Neuronal stem cell (in vitro differentiated cells): ENCODE data around the gene GALNS.

Experiments
- DNase-seq: peaks from one replicate; pipeline ENCODE4 v3.0.0-alpha.2; 2013; ENCODE audit warnings: low spot score
- H2AFZ ChIP-seq: one replicate; pipeline ENCODE4 v1.6.1; 2013; ENCODE audit warnings: mild to moderate bottlenecking, low read length, inconsistent platforms
- H2AK5ac ChIP-seq: 2 replicates; pipeline ENCODE4 v1.6.1; 2013; ENCODE audit warnings: low read depth, mild to moderate bottlenecking, inconsistent platforms, low read length, moderate library complexity, mixed read lengths
- H2BK120ac ChIP-seq: 2 replicates; pipeline ENCODE4 v1.6.1; 2013; ENCODE audit warnings: low read depth, mild to moderate bottlenecking, inconsistent platforms, low read length, moderate library complexity, mixed read lengths
- H2BK12ac ChIP-seq: one replicate; pipeline ENCODE4 v1.6.1; 2013; ENCODE audit warnings: low read length, inconsistent platforms
- H2BK15ac ChIP-seq: 2 replicates; pipeline ENCODE4 v1.6.1; 2013; ENCODE audit warnings: mild to moderate bottlenecking, low read length, inconsistent platforms, mixed read lengths
- H2BK5ac ChIP-seq: one replicate; pipeline ENCODE4 v1.6.1; 2013; ENCODE audit warnings: inconsistent platforms, mild to moderate bottlenecking, low read length, moderate library complexity
- H3K14ac ChIP-seq: one replicate; pipeline ENCODE4 v1.6.1; 2013; ENCODE audit warnings: low read length, inconsistent platforms
- H3K18ac ChIP-seq: 2 replicates; pipeline ENCODE4 v1.6.1; 2013; ENCODE audit warnings: low read length, inconsistent platforms
- H3K23ac ChIP-seq: 2 replicates; pipeline ENCODE4 v1.6.1; 2013; ENCODE audit warnings: low read depth, mild to moderate bottlenecking, mixed read lengths, low read length, inconsistent platforms; ENCODE audit not compliant: poor library complexity
- H3K27ac ChIP-seq: replicated peaks from 3 replicates; pipeline ENCODE4 v1.5.1; 2013; ENCODE audit warnings: low read length, inconsistent platforms
- H3K27me3 ChIP-seq, 3 experiments: 2 replicates each; pipeline ENCODE4 v1.6.1; 2013; ENCODE audit warnings: low read length in 3 of 3, mild to moderate bottlenecking in 2 of 3, inconsistent platforms in 1 of 3, low read depth in 1 of 3, mixed read lengths in 1 of 3, moderate library complexity in 1 of 3; ENCODE audit not compliant: control insufficient read depth in 3 of 3, insufficient read depth in 3 of 3
- H3K36me3 ChIP-seq, 2 donors: replicated peaks in 1 of 2; 2 replicates each; pipeline ENCODE4 v1.6.1; 2013; ENCODE audit warnings: low read length in 2 of 2; ENCODE audit not compliant: control insufficient read depth in 2 of 2, insufficient read depth in 2 of 2
- H3K4ac ChIP-seq: 2 replicates; pipeline ENCODE4 v1.6.1; 2013; ENCODE audit warnings: inconsistent platforms, mild to moderate bottlenecking, low read length, moderate library complexity
- H3K4me1 ChIP-seq, 2 donors: 1 replicate in 1 of 2; 2 replicates in 1 of 2; pipeline ENCODE4 v1.6.1; 2013; ENCODE audit warnings: low read length in 2 of 2, low read depth in 1 of 2; ENCODE audit not compliant: control insufficient read depth in 2 of 2, insufficient read depth in 1 of 2
- H3K4me2 ChIP-seq: one replicate; pipeline ENCODE4 v1.6.1; 2013; ENCODE audit warnings: mild to moderate bottlenecking, low read length, inconsistent platforms; ENCODE audit not compliant: insufficient read depth, poor library complexity, severe bottlenecking
- H3K4me3 ChIP-seq, 2 donors: 2 replicates each; pipeline ENCODE4 v1.5.1; 2013; ENCODE audit warnings: low read length in 2 of 2, mild to moderate bottlenecking in 2 of 2, inconsistent platforms in 1 of 2, moderate library complexity in 1 of 2
- H3K79me1 ChIP-seq: one replicate; pipeline ENCODE4 v1.6.1; 2013; ENCODE audit warnings: low read depth, mild to moderate bottlenecking, inconsistent platforms, low read length, moderate library complexity
- H3K9ac ChIP-seq: one replicate; pipeline ENCODE4 v1.6.1; 2013; ENCODE audit warnings: mild to moderate bottlenecking, low read depth, low read length, inconsistent platforms; ENCODE audit not compliant: poor library complexity
- H3K9me3 ChIP-seq, 2 donors: replicated peaks in 1 of 2; 2 replicates each; pipeline versions ENCODE3 to v1.6.1; 2013; ENCODE audit warnings: low read length in 2 of 2, mild to moderate bottlenecking in 2 of 2, inconsistent platforms in 1 of 2, low read depth in 1 of 2, mixed read lengths in 1 of 2, moderate library complexity in 1 of 2; ENCODE audit not compliant: control insufficient read depth in 2 of 2, insufficient read depth in 1 of 2
- H4K8ac ChIP-seq: one replicate; pipeline ENCODE4 v1.6.1; 2013; ENCODE audit warnings: low read depth, mild to moderate bottlenecking, inconsistent platforms, low read length, moderate library complexity
- H4K91ac ChIP-seq: one replicate; pipeline ENCODE4 v1.6.1; 2013; ENCODE audit warnings: low read length, low read depth, mild to moderate bottlenecking, inconsistent platforms; ENCODE audit not compliant: poor library complexity
- WGBS, 2 donors: extraction: QIAGEN DNeasy Blood & Tissue Kit; methylation state at CpG; one replicate each; pipeline ENCODE4 v1.1.7; 2013; ENCODE audit warnings: missing lambda C conversion rate in 2 of 2, mixed read lengths in 1 of 2; ENCODE audit not compliant: insufficient read length in 2 of 2, insufficient replicate concordance in 1 of 2; ENCODE audit errors: extremely low coverage in 2 of 2; 5-methylcytosine and 5-hydroxymethylcytosine counted together

Gene GALNS

GRCh38 chr16:88878967-88879787 lies 22.4 kb upstream of the GALNS start:
- Histone ChIP-seq H3K79me1 (peaks cover 12% of the 10 kb centered on the region), H2BK12ac (no peak overlapping the region), H3K4ac (no peak overlapping the region), H3K14ac (peak overlapping the region; percentile 14), H3K9ac (peak overlapping the region; percentile 66), H3K18ac (peak overlapping the region; percentile 6), H2AK5ac (peak overlapping the region; percentile 98), H3K4me1 (peaks cover 16 to 19% of the 10 kb centered on the region in 2 donors), H3K27me3 (peaks cover 0 to 30% (median 13%) of the 10 kb centered on the region in 3 experiments), H4K8ac (peak overlapping the region; percentile 0), H3K9me3 (peaks cover 0 to 4% of the 10 kb centered on the region in 2 donors), H3K27ac (no peak overlapping the region), H2BK120ac (no peak overlapping the region), H4K91ac (no peak overlapping the region), H3K4me2 (no peak overlapping the region), H3K36me3 (no peaks in the 10 kb centered on the region), H3K4me3 (peak overlapping the region in 1 of 2 donors; percentile 12), H2AFZ (no peak overlapping the region), H2BK5ac (no peak overlapping the region), H2BK15ac (peak overlapping the region; percentile 93), H3K23ac (peak overlapping the region; percentile 86)
- DNase-seq = no peak
- WGBS, 2 donors = no CpG with 5 or more reads among the region's 45 CpGs

- Histone ChIP-seq H4K8ac (no peak overlapping the region), H2AK5ac (no peak overlapping the region), H3K14ac (no peak overlapping the region), H3K4me3 (no peak overlapping the region), H2BK12ac (no peak overlapping the region), H3K23ac (no peak overlapping the region), H4K91ac (no peak overlapping the region), H2BK5ac (no peak overlapping the region), H3K9me3 (peaks cover 0 to 4% of the 10 kb centered on the region in 2 donors), H3K4ac (no peak overlapping the region), H3K18ac (no peak overlapping the region), H3K4me1 (peaks cover 16 to 19% of the 10 kb centered on the region in 2 donors), H3K79me1 (peaks cover 12% of the 10 kb centered on the region), H3K4me2 (no peak overlapping the region), H3K27ac (no peak overlapping the region), H2BK15ac (no peak overlapping the region), H2AFZ (no peak overlapping the region), H3K27me3 (peaks cover 0 to 36% (median 13%) of the 10 kb centered on the region in 3 experiments), H3K36me3 (no peaks in the 10 kb centered on the region), H2BK120ac (no peak overlapping the region), H3K9ac (no peak overlapping the region)
- no peak for DNase-seq
- no CpG with 5 or more reads among the region's 20 CpGs for WGBS, 2 donors
Measured at GRCh38 chr16:88878356-88878755, 21.6 kb upstream of the GALNS start.

DNA sequence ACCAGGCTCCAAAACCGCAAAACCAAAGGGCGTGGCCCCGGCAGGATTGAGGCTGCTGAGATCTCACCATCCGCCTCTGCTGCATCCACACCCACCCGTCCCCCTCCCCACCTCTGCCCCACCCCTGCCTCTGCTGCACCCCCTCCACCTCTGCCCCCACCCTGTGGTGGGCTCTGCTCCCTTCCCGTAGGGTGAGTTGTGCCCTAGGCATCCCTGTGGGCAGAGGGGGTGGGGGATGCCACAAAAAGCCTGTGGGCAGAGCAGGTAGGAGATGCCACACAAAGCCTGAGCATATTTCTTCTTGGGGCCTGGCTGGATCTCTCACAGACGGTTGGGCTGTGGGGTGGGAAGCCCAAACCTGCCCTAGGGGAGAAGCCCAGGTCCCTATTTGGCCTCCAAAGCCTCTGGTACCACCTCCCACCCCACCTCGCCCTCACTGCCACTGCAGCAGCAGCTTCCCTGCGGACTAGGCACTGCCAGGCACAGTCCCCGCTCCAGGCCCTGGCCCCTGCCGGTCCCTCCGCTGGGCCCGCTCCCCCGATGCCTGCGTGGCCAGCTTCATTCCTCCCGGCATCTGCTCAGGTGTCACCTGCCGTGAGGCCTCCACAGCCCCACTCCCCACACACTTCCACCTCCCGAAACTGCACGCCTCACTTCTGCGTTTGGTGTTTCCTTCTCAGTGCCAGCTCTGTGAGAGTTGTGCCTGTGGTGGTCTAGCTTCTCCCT lies 21.0 kb upstream of the GALNS start:
- Histone ChIP-seq H3K14ac (no peak overlapping the region), H4K8ac (peak overlapping the region; percentile 43), H3K18ac (peak overlapping the region; percentile 71), H2BK120ac (no peak overlapping the region), H3K4me3 (no peak overlapping the region), H3K9ac (peak overlapping the region; percentile 44), H2BK15ac (no peak overlapping the region), H2BK12ac (peak overlapping the region; percentile 41), H4K91ac (no peak overlapping the region), H3K27ac (no peak overlapping the region), H3K4me1 (peaks cover 16 to 19% of the 10 kb centered on the region in 2 donors), H3K9me3 (peaks cover 0 to 4% of the 10 kb centered on the region in 2 donors), H3K4ac (no peak overlapping the region), H3K79me1 (peaks cover 8% of the 10 kb centered on the region), H3K27me3 (peaks cover 0 to 41% (median 13%) of the 10 kb centered on the region in 3 experiments), H2AFZ (no peak overlapping the region), H2BK5ac (no peak overlapping the region), H2AK5ac (peak overlapping the region; percentile 90), H3K36me3 (no peaks in the 10 kb centered on the region), H3K23ac (no peak overlapping the region), H3K4me2 (no peak overlapping the region)
- DNase-seq = no peak
- WGBS, 2 donors = no CpG with 5 or more reads among the region's 20 CpGs
